ENCODE data around the gene TAF4.
A peak's percentile ranks its signal among the peaks of the same experiment; 100 is the strongest.
"Not testable (repeated sequence)": the region's sequence is repeated elsewhere in the genome, so short reads cannot be mapped to it uniquely, and the experiment has no call there.

Gene TAF4

GRCh38 chr20:61998343-61999121 lies 67.1 kb downstream of the TAF4 start:
- no peak for DNase-seq

GRCh38 chr20:61997891-61998290 lies 67.8 kb downstream of the TAF4 start:
- DNase-seq = no peak

GRCh38 chr20:61997372-61997771 lies 68.3 kb downstream of the TAF4 start:
- no peak for DNase-seq

- no peak for DNase-seq
Measured at GRCh38 chr20:61994546-61994945, 71.1 kb downstream of the TAF4 start.

- no peak for DNase-seq
Measured at GRCh38 chr20:61993058-61993457, 72.6 kb downstream of the TAF4 start.

- no peak for DNase-seq
Measured at GRCh38 chr20:61991476-61991875, 74.2 kb downstream of the TAF4 start.

GRCh38 chr20:61990484-61990883 lies 75.2 kb downstream of the TAF4 start:
- DNase-seq = no peak

GRCh38 chr20:61989741-61990140 lies 75.9 kb downstream of the TAF4 start:
- no peak for DNase-seq

- DNase-seq = no peak
Measured at GRCh38 chr20:61988665-61989064, 77.0 kb downstream of the TAF4 start.

GRCh38 chr20:61986762-61987321 lies 78.8 kb downstream of the TAF4 start:
- DNase-seq = no peak

- no peak for DNase-seq
Measured at GRCh38 chr20:61985096-61985495, 80.6 kb downstream of the TAF4 start.

- not testable (repeated sequence) for DNase-seq
Measured at GRCh38 chr20:61984431-61984830, 81.2 kb downstream of the TAF4 start.

GRCh38 chr20:61983965-61984364 lies 81.7 kb downstream of the TAF4 start:
- DNase-seq = no peak

- no peak for DNase-seq
Measured at GRCh38 chr20:61982951-61983315, 82.7 kb downstream of the TAF4 start.

- DNase-seq = peak; percentile 23
Measured at GRCh38 chr20:61982191-61982950, 83.3 kb downstream of the TAF4 start.

GRCh38 chr20:61981691-61982090 lies 84.0 kb downstream of the TAF4 start:
- DNase-seq = not testable (repeated sequence)

GRCh38 chr20:61980647-61981583 lies 84.8 kb downstream of the TAF4 start:
- no peak for DNase-seq

GRCh38 chr20:61979701-61980635 lies 85.7 kb downstream of the TAF4 start:
- DNase-seq = no peak

- DNase-seq = no peak
Measured at GRCh38 chr20:61979090-61979489, 86.6 kb downstream of the TAF4 start.

- no peak for DNase-seq
Measured at GRCh38 chr20:61978491-61978890, 87.2 kb downstream of the TAF4 start.

GRCh38 chr20:61977419-61977786 lies 88.3 kb downstream of the TAF4 start:
- DNase-seq = no peak

Data from CD4-positive, alpha-beta T cell treated with Interleukin-15 for 1 hour (primary cell).